ENCODE results near the gene XYLT1.

The XYLT1 gene

DNA sequence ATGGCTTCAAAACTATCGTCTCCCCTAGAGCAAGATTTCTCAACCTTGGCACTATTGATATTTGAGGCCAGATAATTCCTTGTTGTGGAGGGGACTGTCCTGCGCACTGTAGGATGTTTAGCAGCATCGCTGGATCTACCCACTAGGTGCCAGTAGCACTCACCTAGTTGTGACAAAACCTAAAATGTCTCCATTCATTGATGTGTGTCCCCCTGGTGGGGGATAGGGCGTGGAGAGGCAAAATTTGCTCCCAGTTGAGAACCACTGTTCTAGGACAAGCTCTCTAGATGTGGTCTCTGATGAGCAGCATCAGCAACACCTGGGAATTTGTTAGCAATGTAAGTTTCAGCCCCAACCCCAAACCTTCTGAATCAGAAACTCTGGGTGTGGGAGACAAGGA lies 259.0 kb downstream of the XYLT1 start:
- TF ChIP-seq, protein P1, sequence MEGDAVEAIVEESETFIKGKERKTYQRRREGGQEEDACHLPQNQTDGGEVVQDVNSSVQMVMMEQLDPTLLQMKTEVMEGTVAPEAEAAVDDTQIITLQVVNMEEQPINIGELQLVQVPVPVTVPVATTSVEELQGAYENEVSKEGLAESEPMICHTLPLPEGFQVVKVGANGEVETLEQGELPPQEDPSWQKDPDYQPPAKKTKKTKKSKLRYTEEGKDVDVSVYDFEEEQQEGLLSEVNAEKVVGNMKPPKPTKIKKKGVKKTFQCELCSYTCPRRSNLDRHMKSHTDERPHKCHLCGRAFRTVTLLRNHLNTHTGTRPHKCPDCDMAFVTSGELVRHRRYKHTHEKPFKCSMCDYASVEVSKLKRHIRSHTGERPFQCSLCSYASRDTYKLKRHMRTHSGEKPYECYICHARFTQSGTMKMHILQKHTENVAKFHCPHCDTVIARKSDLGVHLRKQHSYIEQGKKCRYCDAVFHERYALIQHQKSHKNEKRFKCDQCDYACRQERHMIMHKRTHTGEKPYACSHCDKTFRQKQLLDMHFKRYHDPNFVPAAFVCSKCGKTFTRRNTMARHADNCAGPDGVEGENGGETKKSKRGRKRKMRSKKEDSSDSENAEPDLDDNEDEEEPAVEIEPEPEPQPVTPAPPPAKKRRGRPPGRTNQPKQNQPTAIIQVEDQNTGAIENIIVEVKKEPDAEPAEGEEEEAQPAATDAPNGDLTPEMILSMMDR (IDR thresholded peaks at IDR 0.05): no peak

DNA sequence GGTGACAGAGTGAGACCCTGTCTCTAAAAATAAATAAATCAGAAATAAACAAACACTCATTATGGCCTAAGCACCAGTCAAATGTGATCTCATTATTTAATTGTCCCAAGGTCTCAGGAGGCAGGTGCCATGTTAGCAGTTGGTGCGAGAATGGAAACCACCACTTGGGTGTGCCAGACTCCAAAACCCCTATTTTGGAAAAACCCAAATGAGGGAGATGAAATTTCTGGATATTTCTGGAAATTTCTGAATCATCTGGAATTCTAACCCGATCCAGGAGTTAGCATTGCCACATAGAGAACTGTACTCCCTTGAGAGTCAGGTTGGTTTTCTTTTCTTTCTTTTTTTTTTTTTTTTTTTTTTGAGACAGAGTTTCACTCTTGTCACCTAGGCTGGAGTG lies 264.0 kb downstream of the XYLT1 start:
- TF ChIP-seq, protein P1 (IDR thresholded peaks at IDR 0.05): no peak

DNA sequence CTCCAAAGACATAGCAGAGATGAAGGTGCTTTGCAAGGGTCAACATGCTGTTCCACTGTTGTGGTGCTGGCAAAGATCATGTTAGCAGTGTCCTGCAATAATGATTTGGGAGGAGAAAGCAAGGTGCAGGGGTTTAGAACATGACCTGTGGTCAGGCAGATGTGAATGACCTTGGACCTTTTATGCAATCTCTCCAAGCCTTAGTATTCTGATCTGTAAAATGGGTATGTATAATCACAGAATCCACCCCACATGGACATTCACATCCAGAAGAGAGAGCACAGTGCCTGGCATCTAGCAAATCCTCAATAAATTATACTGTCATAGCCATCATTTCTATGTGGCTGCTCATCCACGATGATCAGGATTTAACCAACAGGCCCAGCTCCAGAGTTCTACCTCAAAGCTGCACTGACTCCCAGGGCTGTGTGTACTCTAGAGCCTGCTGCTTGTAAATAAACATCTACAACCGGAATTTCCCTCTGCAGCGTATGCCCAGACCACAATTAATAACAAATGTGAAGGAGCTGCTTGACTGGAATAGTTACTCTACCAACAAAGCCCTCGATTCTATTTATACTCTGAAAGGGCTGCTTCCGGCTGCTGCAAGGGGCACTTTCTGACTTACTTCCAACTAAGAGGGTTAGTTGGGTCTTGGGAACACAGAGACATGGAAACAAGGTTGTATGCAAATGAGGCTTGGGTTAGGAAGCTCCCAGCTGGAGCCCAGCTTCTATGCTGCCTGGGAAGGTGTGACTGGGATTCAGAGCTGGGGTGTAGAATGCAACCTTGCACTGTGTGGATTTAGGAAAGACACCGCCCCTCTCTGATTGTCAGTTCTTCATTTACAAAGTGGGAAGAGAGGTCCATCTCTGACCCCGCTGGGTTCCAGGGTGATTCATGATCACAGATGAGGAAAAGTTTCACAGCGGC lies 265.2 kb downstream of the XYLT1 start:
- TF ChIP-seq, protein P1 (IDR thresholded peaks at IDR 0.05): no peak

DNA sequence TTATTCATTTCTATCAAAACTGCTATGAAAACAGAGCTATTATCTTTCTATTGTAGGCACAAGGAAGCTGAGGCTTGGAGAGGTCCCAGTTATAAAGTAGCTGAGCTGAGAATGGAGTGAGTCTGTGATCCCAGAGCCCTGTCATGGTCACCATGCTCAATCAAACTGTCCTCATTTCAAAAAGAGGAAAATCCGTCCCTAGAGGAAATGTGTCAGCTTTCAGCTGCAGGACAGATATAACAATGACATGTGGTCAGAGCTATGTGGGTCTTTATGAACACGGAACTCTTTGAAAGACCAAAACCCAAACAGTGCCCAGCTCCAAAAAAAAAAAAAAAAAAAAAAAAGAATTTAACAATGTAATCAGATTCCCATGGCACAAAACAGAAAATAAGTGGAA lies 266.1 kb downstream of the XYLT1 start:
- TF ChIP-seq, protein P1 (IDR thresholded peaks at IDR 0.05): no peak

DNA sequence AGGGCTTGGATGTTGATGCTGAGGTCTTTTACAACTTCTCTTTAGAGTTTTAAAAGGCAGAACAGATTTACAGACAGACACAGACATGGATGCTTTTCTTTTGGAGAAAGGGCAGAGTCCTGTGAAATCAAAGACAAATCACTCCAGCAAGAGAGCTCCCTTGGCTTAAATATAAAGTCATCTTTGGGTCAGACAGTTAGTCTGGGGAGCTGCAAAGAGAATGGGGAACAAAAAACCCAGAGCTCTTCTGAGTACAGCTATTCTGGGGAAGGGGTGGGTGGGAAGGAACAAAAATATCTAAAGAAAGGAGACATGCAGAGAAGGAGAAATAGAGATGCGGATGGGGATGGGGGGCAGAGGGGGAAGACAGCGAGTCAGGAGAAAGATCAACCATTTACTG lies 266.6 kb downstream of the XYLT1 start:
- TF ChIP-seq, protein P1 (IDR thresholded peaks at IDR 0.05): no peak

DNA sequence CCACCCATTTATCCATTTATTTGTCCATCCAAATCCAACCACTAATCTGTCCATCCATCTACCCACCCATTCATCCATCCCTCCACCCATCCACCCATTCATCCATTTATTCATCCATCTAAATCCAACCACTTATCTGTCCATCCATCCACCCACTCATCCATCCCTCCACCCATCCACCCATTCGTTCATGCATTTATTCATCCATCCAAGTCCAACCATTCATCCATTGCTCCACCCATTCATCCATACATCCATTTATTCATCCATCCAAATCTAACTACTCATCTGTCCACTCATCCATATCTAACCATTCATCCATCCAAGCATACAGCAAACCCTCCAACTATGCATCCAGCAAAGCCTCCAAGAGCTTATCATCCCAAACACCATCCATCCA lies 267.3 kb downstream of the XYLT1 start:
- TF ChIP-seq, protein P1 (IDR thresholded peaks at IDR 0.05): no peak

DNA sequence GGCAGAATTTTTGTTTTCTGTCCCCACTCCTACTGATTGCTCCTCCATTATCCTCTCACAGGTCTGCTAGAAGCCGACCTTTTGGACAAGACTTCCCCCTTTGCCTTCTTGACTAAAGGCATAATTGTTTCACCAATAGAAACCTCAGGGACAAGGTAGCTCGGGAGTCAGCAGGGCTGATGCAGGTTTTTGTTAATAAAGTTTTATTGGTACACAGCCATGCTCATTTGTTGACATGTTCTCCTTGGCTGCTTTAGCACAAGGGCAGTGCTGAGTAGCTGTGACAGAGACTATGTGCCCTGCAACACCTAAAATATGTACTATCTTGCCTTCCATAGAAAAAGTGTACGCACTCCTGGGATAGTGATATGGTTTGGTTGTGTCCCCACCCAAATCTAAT lies 271.6 kb downstream of the XYLT1 start:
- TF ChIP-seq, protein P1 (IDR thresholded peaks at IDR 0.05): no peak
